ENCODE measurements around the gene AHNAK.
"Not testable (repeated sequence)": the region's sequence is repeated elsewhere in the genome, so short reads cannot be mapped to it uniquely, and the experiment has no call there.

AHNAK gene

DNA sequence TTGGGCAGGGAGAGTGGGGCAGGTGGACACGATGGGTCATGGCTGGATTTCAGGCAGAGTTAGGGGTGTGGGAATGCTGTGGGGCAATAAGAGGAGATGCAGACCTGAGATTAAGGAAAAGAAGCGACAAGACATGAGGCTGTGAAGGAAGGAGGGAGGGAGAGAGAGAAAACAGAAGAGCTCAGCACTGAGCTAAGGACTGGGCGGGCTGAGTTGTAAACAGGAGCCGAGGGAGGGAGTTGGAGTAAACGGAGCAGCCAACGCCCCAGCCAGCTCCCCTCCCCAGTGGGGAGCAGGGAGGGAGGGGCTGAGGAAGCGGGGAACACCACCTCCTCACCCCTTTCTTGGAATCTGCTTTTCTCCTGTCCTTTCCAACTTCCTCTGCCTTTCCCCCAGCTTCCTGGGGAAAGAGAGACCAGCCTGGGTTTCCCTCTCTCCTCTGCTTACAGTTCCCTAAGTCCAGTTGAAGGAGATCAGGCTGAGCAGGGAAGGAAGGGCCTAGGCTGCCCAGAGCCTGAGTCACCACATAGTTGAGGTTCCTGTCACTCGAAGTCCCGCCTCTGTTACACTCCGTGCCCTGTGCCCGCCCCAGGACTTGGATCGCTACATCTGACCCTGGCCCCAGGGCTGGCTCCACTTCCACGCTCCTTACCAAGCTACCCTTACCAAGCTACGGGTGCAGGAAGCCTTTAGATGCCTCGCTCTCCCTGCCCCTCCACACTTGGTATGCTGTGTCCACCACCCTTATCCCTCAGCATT lies 6.7 kb upstream of the AHNAK start:
- no peak for DNase-seq (ENCODE audit: low read depth, low spot score)

- DNase-seq (ENCODE audit: low read depth, low spot score): no peak
Measured at GRCh38 chr11:62552485-62553079, 6.0 kb upstream of the AHNAK start.

DNA sequence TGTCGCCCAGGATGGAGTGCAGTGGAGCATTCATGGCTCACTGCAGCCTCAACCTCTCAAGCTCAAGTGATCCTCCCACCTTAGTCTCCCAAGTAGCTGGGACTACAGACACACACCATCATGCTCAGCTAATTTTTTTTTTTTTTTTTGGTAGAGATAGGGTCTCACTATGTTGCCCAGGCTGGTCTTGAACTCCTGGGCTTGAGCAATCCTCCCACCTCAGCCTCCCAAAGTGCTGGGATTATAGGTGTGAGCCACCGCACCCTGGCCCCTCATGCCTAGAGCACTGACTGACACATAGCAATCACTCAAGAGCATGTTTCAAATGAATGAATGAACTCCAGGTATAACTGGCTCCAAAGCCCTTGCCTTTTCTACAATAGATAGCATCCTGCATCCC lies 3.9 kb upstream of the AHNAK start:
- not testable (repeated sequence) for DNase-seq (ENCODE audit: low read depth, low spot score)

DNA sequence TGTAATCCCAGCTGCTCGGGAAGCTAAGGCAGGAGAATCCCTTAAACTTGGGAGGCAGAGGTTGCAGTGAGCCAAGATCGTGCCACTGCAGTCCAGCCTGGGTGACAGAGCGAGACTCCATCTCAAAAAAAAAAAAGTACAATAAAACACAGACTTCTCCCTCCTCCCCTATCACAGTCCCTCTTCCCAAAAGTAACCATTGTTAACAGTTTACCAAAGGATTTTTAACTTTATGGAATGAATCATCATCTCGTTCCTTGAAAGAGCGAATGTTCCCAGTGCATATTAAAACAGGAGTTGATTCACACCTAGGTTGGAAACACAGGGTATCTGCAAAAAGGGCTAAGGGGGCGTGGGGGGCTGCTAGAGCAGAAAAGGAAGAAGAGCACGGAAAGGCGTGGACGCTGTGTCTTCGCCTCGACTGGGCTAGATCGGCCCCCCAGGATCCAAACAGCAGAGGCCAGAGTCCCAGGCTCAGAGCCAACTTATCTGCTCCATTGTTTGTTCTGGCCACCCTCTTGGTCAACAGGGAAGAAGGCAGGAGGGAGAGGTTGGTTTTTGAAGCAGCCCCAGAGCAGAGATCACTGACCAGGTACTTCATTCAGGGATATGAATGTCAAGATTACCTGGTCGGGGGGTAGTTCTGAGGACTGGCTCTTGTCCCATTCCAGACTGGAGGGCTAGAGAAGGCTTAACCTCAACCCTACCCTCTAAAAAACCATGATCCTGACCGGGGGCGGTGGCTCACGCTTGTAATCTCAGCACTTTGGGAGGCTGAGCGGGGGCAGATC lies 2.1 kb upstream of the AHNAK start:
- no peak for DNase-seq (ENCODE audit: low read depth, low spot score)

DNA sequence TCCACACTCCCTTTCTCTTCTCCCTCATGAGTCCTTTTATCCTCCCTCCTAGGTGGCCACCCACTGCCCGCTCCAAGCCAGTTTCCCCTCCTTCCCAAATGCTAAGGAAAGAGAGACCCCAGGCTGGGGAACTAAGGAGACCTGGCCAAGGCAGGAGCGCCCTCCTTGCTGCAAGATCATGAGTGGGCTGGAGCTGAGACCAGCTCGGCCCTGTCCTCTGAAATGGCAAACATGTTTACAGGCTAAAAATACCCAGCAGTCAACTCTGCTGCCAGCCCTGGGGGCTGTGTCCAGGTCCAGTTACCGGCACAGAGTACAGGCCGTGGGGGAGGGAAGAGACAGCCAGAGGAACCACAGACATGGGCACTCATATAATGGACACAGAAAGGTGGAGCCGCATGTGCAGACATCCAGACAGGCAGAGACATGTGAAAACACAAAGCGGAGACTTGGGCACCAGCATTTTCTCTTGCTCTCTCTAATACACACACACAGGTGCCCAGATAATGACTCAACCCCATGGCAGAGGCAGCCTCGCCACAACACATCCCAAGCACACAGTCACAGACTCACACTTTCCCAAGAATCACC lies 1.2 kb upstream of the AHNAK start:
- no peak for DNase-seq (ENCODE audit: low read depth, low spot score)

DNA sequence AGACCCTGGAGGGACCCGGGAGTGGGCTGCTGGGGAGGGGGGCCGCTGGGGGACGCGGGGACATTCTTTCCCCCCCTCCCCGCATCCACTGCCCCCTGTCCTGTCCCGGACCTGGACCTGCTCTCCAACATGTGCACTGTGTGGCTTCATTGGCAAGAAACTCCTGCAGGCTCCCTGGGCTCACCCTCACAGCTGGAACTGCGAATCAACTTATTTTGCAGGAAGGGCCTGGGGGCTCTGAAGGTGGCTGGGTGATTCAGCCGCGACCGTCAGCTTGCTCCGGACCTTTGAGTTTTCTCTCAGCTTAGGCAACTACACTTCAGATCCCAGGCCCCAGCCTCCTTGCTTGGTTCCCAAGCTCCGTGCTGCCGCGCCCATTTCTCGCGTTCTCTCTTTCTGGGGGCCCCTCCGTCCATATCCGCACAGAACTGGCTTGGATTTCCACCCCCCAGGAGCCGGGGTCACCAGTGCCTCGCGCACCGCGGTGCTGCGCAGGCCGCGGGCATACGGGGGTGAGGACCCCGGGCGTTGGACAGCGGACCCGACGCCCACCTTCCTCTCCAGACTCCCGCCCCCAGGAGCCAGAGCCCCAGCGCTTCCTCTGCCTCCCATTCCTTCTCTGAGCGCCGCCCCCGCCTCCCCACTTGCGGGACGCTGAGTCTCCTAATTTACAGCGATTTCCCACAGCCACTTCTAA lies 471 bp upstream of the AHNAK start:
- DNase-seq (ENCODE audit: low read depth, low spot score): no peak

DNA sequence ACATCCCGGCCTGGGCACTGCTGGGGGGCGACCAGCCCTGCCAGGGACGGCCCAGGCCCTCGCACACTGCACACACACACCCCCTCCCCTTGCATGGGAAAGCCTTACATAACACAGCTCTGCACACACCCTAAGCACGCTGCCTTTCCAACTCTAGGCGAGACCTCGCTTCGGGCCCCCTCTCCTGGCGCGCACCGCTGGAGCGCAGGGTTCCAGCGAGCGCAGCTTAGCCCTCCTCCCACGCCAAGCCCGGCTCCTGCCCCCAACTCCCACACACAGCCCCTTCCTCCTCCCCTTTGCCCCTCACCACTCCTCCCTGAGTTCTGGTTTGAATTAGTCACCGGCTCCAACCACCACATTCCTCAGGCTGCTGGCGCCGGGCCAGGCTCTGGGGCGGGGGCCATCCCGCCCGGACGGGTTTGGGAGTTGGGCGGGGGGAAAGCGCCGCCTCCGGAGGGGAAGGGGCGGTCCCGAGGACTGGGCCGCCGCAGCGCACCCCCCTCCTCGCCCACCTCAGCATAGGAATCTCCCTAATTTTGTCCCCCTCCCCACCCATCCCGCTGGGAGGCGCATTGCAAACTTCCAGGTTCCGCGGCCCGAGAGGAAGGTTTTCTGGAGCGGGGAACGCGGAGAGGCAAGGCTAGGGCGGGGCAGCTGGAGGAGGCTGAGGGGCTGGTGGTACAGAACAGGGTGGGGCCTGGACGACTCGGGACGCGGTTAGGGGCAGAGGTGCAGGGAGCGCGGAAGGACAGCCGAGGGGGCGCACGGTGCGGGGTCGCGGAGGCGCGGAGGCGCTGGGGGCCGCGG lies 966 bp downstream of the AHNAK start:
- no peak for DNase-seq (ENCODE audit: low read depth, low spot score)

GRCh38 chr11:62544581-62545436 lies 1.8 kb downstream of the AHNAK start:
- no peak for DNase-seq (ENCODE audit: low read depth, low spot score)

DNA sequence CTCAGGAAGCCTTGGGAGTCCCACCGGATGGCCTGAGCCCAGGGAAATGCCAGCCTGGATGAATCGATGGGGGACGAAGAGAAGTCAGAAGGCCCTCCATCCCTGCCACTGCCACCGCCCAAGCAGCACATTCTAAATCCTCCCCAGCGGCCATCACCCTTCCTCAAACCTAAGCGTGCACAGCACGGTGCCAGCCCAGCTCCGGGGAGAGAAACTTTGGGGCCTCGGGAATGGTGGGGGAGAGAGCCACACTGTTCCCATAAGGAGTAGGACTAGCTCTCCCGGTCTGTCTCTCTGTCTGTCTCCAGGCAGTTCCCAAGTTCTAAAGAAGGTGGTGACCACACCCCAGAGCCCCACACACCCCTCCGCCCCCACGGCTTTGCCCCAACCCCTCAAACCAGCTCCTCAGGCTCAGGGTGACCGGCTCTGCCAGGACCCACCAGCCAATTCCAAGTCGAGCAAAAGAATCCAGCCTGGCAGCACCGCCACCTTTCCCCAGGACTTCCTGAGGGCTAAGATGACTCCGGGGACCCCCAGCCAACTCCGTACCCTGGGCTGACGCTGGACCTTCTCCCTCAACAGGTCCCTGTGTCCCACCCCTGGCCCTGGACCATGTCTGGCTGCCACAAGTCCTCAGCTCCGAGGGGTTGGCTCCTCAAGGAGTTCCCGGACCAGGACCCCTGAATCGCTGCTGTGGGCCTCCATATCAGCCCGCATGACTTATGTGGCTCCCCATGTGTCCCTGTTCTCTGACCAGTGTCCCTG lies 2.7 kb downstream of the AHNAK start:
- no peak for DNase-seq (ENCODE audit: low read depth, low spot score)

- no peak for DNase-seq (ENCODE audit: low read depth, low spot score)
Measured at GRCh38 chr11:62542750-62543567, 3.6 kb downstream of the AHNAK start.

GRCh38 chr11:62542111-62542745 lies 4.4 kb downstream of the AHNAK start:
- no peak for DNase-seq (ENCODE audit: low read depth, low spot score)

DNA sequence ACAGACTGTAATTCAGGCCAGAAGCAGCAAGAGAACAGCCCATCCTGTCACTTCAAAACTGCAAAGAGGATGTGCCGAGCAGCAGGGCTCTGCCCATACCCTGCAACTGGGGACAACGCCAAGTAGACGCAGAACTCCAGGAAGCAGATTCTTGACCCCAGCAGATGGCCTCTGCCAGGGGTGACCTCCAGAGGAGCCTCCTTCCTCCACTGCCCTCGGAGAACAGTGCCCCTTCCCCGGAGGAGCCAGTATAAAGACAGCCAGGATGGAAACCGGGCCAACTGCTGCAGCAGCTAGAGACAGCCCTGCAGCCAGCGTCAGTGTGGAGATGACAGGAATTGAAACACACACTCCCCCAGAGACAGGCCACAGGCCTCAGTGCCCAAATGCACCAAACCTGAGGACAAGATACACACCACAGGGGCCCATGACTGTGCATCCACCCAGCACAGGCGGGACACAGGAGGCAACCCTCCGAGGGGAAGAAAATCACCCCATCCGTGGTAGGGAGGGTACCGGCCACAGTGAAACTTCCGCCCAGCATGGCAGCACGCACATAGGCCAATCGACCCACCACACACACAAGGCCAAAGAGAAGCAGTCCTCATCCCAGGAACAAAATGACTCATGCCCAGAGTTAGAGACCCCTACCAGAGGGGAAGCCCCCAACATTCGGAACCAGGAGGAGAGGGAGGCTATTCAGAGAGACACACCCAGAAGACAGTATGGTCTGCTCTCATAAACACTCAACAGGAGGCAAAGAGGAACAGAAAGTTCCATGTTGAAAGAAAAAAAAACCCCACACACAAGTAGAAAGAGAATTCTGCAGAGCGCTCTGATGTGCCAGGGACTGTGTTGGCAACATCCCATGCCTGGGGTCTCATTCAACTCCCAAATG lies 5.6 kb downstream of the AHNAK start:
- DNase-seq (ENCODE audit: low read depth, low spot score): no peak

DNA sequence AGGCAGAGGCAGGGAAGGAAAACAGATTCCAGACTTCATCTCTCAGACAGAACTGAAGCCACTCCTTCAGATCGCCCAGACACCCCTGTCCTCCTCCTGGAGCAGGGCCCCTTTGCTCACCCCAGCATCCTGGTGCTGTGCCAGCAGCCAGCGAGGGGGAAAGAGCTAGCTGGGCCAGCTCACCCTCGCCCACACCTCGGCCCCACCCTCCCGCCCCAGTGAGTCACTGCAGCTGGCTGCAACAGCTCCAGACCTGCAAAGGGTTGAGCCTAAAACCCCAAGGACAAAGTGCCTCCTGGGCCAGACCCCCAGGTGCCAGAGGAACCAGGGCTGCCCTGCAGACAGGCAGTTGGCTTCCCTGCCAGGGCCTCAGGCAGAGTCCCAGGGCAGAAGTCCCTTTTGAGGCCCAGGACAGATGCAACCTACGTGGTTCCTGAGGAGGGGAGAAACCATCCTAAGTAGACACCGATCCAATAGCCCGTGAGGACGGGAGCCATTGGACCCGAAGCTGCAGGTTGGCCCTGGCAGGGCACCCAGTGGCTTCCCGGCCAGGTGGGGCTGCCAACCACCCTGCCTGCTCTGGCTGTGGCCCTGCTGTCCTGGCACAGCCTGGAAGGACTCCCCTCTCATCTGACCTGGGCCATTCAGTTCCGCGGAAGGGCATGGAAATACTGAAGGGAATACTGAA lies 7.2 kb downstream of the AHNAK start:
- DNase-seq (ENCODE audit: low read depth, low spot score): no peak

DNA sequence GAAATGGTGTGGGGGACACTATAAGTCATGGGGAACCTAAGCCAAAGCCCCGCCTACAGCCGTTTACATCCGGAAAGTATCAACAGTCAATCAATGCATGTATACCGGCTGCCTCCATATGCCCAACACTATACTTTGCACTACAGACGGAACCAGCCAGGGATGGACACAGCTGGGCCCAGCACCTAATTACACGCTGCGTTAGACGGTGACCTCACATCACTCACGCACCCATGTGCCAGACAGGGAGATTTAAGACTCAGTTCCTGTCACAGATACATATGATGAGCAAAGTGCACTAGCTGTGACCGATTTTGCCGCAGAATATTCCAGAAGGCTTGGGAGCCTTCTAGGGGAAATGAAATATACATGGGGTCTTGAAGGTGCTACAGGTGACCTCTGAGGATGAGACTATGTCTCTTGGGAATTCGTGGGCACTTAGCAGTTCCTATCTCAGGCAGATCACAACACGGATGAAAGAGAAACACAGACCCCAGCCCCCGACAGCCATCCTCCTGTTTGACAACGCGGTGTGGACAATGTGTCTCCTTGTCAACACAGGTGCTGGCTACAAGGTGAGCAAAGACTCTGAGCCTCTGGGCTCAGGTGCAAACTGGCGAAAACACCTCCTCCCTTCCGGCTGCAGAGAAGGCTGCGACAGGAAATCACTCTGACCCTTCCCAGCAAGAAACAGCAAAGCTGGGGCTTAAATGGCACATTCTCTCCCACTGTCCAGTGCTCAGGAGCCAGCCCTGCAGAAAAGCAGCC lies 8.0 kb downstream of the AHNAK start:
- DNase-seq (ENCODE audit: low read depth, low spot score): no peak

- no peak for DNase-seq (ENCODE audit: low read depth, low spot score)
Measured at GRCh38 chr11:62536301-62536957, 10.2 kb downstream of the AHNAK start.

Data from iPS DF 19.7 (cell line).